HCT116 (cell line): ENCODE data around the gene PRMT7. TPM values are rescaled to one million over a fixed set of nuclear protein-coding genes. Genes with fewer than 3 reads are reported as not detected.
A peak's percentile ranks its signal among the peaks of the same experiment; 100 is the strongest.

Experiments used
- ATAC-seq: fragments of 200-7000 bp; cut with Tn5 transposase; 2 replicates; pipeline ENCODE4 v1.9.1; 2020; ENCODE audit warnings: mild to moderate bottlenecking, moderate library complexity
- BruUV-seq: library from RNA; stranded (reverse); fragments of 400-500 nt; replicated peaks from 2 replicates; lab custom pipeline; 2021; lab: Mats Ljungman, UMichigan
- CTCF ChIA-PET: fragments of 300-600 bp; sonication (Branson Sonifier 250); formaldehyde crosslinking; loops from one replicate; lab custom pipeline; 2021; ENCODE audit warnings: antibody characterized with exemption; lab: Charles Lee
- POLR2A ChIA-PET: fragments of 300-600, 350-600 bp; sonication (Branson Sonifier 250); formaldehyde crosslinking; loops from one replicate; lab custom pipeline; 2021; ENCODE audit warnings: antibody characterized with exemption; lab: Charles Lee
- RAD21 ChIA-PET, 2 experiments: fragments of 300-600 bp; sonication (Branson Sonifier 250); formaldehyde crosslinking; loops; one replicate each; lab custom pipeline; 2023; ENCODE audit warnings: low total read pairs in 2 of 2; ENCODE audit not compliant: uncharacterized antibody in 2 of 2, unreplicated experiment in 2 of 2, low non-redundant PET in 1 of 2; lab: Charles Lee
- DNase-seq: peaks from one replicate; pipeline ENCODE4 v3.0.0-alpha.2; 2010; ENCODE audit warnings: low read depth, low spot score
- H2AFZ ChIP-seq: fragments of 200-600 bp; shearing (Covaris generic), sonication (generic); 2 replicates; pipeline ENCODE4 v1.6.1; 2017; ENCODE audit warnings: low read depth, mixed run types, mixed read lengths, antibody characterized with exemption, low read length; ENCODE audit not compliant: poor library complexity, severe bottlenecking
- H3K27ac ChIP-seq: 2 replicates; pipeline ENCODE4 v1.5.1; 2012; ENCODE audit warnings: low read depth, low read length
- H3K27me3 ChIP-seq: fragments of 200-600 bp; sonication (generic); 2 replicates; pipeline ENCODE4 v1.6.1; 2016; ENCODE audit warnings: mixed run types, low read length, mixed read lengths; ENCODE audit not compliant: insufficient read depth
- H3K36me3 ChIP-seq, 2 experiments: fragments of 200-500 bp in 1 of 2; fragments of 200-600 bp in 1 of 2; sonication (Bioruptor generic) in 1 of 2; sonication (generic) in 1 of 2; 2 replicates each; pipeline versions ENCODE4 v1.5.1 to v1.6.1; 2014 to 2016; ENCODE audit warnings: low read length in 2 of 2, inconsistent platforms in 1 of 2, mixed read lengths in 1 of 2, mixed run types in 1 of 2; ENCODE audit not compliant: insufficient read depth in 2 of 2, control insufficient read depth in 1 of 2
- H3K4me1 ChIP-seq, 2 experiments: fragments of 200-600 bp in 1 of 2; sonication (generic) in 1 of 2; 2 replicates each; pipeline versions ENCODE4 v1.5.1 to v1.6.1; 2012 to 2017; ENCODE audit warnings: low read length in 2 of 2, inconsistent platforms in 1 of 2, mild to moderate bottlenecking in 1 of 2, mixed read lengths in 1 of 2, mixed run types in 1 of 2, moderate library complexity in 1 of 2; ENCODE audit not compliant: insufficient read depth in 2 of 2, control insufficient read depth in 1 of 2
- H3K4me2 ChIP-seq: fragments of 200-600 bp; sonication (generic); 2 replicates; pipeline ENCODE4 v1.6.1; 2017; ENCODE audit warnings: mixed run types, low read length, mixed read lengths
- H3K4me3 ChIP-seq, 2 experiments: fragments of 200-600 bp in 1 of 2; sonication (generic) in 1 of 2; replicated peaks in 1 of 2; 2 replicates each; pipeline ENCODE4 v1.5.1; 2011 to 2016; ENCODE audit warnings: low read length in 2 of 2, control low read depth in 1 of 2, low read depth in 1 of 2, mild to moderate bottlenecking in 1 of 2, mixed read lengths in 1 of 2, mixed run types in 1 of 2
- H3K79me2 ChIP-seq: fragments of 200-600 bp; sonication (generic); 2 replicates; pipeline ENCODE4 v1.6.1; 2017; ENCODE audit warnings: mild to moderate bottlenecking, mixed run types, low read length, moderate library complexity, mixed read lengths; ENCODE audit not compliant: insufficient read depth
- H3K9ac ChIP-seq: fragments of 200-600 bp; sonication (generic); 2 replicates; pipeline ENCODE4 v1.6.1; 2016; ENCODE audit warnings: low read length, mixed read lengths
- H3K9me2 ChIP-seq: fragments of 200-600 bp; sonication (generic), shearing (Covaris generic); 2 replicates; pipeline ENCODE4 v1.6.1; 2017; ENCODE audit warnings: mixed run types, mild to moderate bottlenecking, moderate library complexity; ENCODE audit not compliant: insufficient read depth
- H3K9me3 ChIP-seq, 2 experiments: fragments of 200-500 bp in 1 of 2; fragments of 200-600 bp in 1 of 2; sonication (Bioruptor generic) in 1 of 2; sonication (generic) in 1 of 2; 2 replicates each; pipeline ENCODE4 v1.6.1; 2014 to 2017; ENCODE audit warnings: low read length in 2 of 2, mixed read lengths in 2 of 2, inconsistent platforms in 1 of 2, low read depth in 1 of 2, mild to moderate bottlenecking in 1 of 2, mixed run types in 1 of 2, moderate library complexity in 1 of 2; ENCODE audit not compliant: control insufficient read depth in 1 of 2, insufficient read depth in 1 of 2
- H4K20me1 ChIP-seq: fragments of 200-600 bp; sonication (generic), shearing (Covaris generic); 2 replicates; pipeline ENCODE4 v1.6.1; 2017; ENCODE audit warnings: mixed run types, mild to moderate bottlenecking, moderate library complexity; ENCODE audit not compliant: insufficient read depth
- CTCF ChIP-seq, 3 experiments: fragments of 200-600 bp in 1 of 3; sonication (generic) in 1 of 3; IDR thresholded peaks in 2 of 3; conservative IDR thresholded peaks in 1 of 3; 2 replicates each; pipeline ENCODE4 v1.5.1; 2012 to 2017; ENCODE audit warnings: low read depth in 2 of 3, low read length in 2 of 3, antibody characterized with exemption in 1 of 3, borderline replicate concordance in 1 of 3, control low read depth in 1 of 3, mild to moderate bottlenecking in 1 of 3, mixed read lengths in 1 of 3, mixed run types in 1 of 3, moderate library complexity in 1 of 3; ENCODE audit not compliant: insufficient read depth in 1 of 3
- RAD21 ChIP-seq: IDR thresholded peaks from 2 replicates; pipeline ENCODE4 v1.6.1; 2012; ENCODE audit warnings: low read depth, mild to moderate bottlenecking
- REST ChIP-seq: IDR thresholded peaks from 2 replicates; pipeline ENCODE4 v1.6.1; 2012; ENCODE audit warnings: low read depth
- SIN3A ChIP-seq: IDR thresholded peaks from 2 replicates; pipeline ENCODE4 v1.6.1; 2012; ENCODE audit warnings: low read depth
- ZFX ChIP-seq: fragments of 450-650 bp; IDR thresholded peaks from 2 replicates; pipeline ENCODE4 v1.6.1; 2017
- ZNF274 ChIP-seq: fragments of 200-500 bp; sonication (Bioruptor generic); IDR thresholded peaks from 2 replicates; pipeline ENCODE4 v1.6.1; 2014; ENCODE audit warnings: mild to moderate bottlenecking, low read depth, low read length, inconsistent platforms
- intact Hi-C: fragments of 100-400 bp; cut with micrococcal nuclease; formaldehyde crosslinking; loops from 2 replicates; pipeline ENCODE4 v1.10.0; 2022
- total RNA-seq: library from RNA; stranded (reverse); gene quantifications from one replicate; pipeline ENCODE4 v1.2.1, GENCODE V29; 2021; ENCODE audit not compliant: unreplicated experiment

PRMT7 gene
- total RNA-seq, 1 experiment from 2014 or later = 34.4 TPM

GRCh38 chr16:68324780-68325357 is 14.1 kb downstream of the PRMT7 start (continued):
- TF ChIP-seq SIN3A = no peak
- no peak for TF ChIP-seq ZFX
- TF ChIP-seq, all 23 proteins: peak for 0

- ChIA-PET CTCF (interaction anchor here (4.4 kb wide), 1 partner anchor 66 kb away, joined by 54 read pairs; the partner anchor contains the start of gene SLC7A6), POLR2A (interaction anchor here (0.9 to 1.2 kb wide), 3 partner anchors 9 to 64 kb away, joined by 3 read pairs; partner anchors contain the start of gene SLC7A6), RAD21 (interaction anchor here (0.7 to 1.3 kb wide), 2 partner anchors 64 to 67 kb away, joined by 3 to 4 read pairs; partner anchors contain the start of gene SLC7A6 (in 1 of the 2))
- Histone ChIP-seq H4K20me1 (no peaks in the 10 kb centered on the region), H3K4me1 (peaks cover 6 to 7% of the 10 kb centered on the region in 2 experiments; a peak in 3 of 4 replicates), H3K4me2 (no peak overlapping the region), H3K36me3 (peaks cover 5 to 10% of the 10 kb centered on the region in 2 experiments; a peak in 3 of 4 replicates), H3K27me3 (no peaks in the 10 kb centered on the region), H2AFZ (no peak overlapping the region), H3K27ac (no peak overlapping the region), H3K9me2 (no peaks in the 10 kb centered on the region), H3K79me2 (no peaks in the 10 kb centered on the region), H3K9ac (no peak overlapping the region), H3K9me3 (no peaks in the 10 kb centered on the region), H3K4me3 (no peak overlapping the region)
- no peak for TF ChIP-seq ZNF274
- TF ChIP-seq CTCF (IDR thresholded peaks at IDR 0.05 in 2 of 3, conservative IDR thresholded peaks at IDR 0.05 in 1 of 3; ENCODE audit: borderline replicate concordance in 1 of 3, insufficient read depth in 1 of 3, low read depth in 2 of 3, low read length in 2 of 3) = peak; percentile 92 to 94 (median 94)
- TF ChIP-seq RAD21 = peak; percentile 96
- no peak for TF ChIP-seq REST
- ATAC-seq (peak; percentile 98), DNase-seq (peak; percentile 72)
- intact Hi-C loops = loop anchor here (1.0 kb wide), 2 partner anchors 67 to 88 kb away; no protein-coding TSS in a partner anchor
- no TSS peak for BruUV-seq
Measured at GRCh38 chr16:68328151-68328859, 17.5 kb downstream of the PRMT7 start.
